ENCODE results near the gene MVB12B.

DNA sequence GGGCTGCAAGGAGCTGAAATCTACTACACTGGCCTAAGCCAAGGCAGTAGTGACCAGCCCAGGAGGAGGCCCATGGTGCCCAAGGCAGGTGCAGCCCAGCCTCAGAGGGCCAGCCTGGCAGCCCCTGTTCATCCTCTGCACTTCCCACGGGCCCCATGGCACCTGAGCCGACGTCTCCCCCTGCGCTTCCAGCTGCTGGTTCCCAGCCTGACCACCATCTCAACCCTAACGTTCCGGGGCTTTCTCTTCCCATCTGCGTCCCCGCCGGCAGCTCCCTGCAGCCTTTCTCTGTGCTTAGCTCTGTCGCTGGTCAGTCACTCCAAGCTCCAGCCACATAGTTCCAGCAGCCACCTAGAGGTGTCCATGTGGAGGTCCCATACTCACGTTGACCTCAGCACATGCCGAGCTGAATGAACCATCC, 181.6 kb downstream of the MVB12B start:
- TF ChIP-seq, protein P1, sequence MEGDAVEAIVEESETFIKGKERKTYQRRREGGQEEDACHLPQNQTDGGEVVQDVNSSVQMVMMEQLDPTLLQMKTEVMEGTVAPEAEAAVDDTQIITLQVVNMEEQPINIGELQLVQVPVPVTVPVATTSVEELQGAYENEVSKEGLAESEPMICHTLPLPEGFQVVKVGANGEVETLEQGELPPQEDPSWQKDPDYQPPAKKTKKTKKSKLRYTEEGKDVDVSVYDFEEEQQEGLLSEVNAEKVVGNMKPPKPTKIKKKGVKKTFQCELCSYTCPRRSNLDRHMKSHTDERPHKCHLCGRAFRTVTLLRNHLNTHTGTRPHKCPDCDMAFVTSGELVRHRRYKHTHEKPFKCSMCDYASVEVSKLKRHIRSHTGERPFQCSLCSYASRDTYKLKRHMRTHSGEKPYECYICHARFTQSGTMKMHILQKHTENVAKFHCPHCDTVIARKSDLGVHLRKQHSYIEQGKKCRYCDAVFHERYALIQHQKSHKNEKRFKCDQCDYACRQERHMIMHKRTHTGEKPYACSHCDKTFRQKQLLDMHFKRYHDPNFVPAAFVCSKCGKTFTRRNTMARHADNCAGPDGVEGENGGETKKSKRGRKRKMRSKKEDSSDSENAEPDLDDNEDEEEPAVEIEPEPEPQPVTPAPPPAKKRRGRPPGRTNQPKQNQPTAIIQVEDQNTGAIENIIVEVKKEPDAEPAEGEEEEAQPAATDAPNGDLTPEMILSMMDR (IDR thresholded peaks at IDR 0.05), result no peak
- TF ChIP-seq POLR2A (IDR thresholded peaks at IDR 0.05), result no peak

Measured in vagina (tissue), 2 donors.